ENCODE results near the gene CDH4.

GRCh38 chr20:61670274-61670673, 418.2 kb downstream of the CDH4 start:
- TF ChIP-seq CTCF (conservative IDR thresholded peaks at IDR 0.05; ENCODE audit: low read length) (no peak), EZH2phosphoT487 (IDR thresholded peaks at IDR 0.05; ENCODE audit: borderline replicate concordance, low read depth, low read length) (no peak)

All from OCI-LY7 (cell line).